GM19372 (cell line): ENCODE results near the gene NPBWR2.
"Not testable (repeated sequence)": the region's sequence is repeated elsewhere in the genome, so short reads cannot be mapped to it uniquely, and the experiment has no call there.

ENCODE experiments used
- ATAC-seq: cut with Tn5 transposase; IDR thresholded peaks from one replicate; pipeline ENCODE4 v1.9.1; 2021; ENCODE audit warnings: mild to moderate bottlenecking, low read depth, moderate library complexity; ENCODE audit not compliant: unreplicated experiment

Gene NPBWR2

GRCh38 chr20:64090165-64090564 lies 17.2 kb downstream of the NPBWR2 start:
- ATAC-seq = no peak

DNA sequence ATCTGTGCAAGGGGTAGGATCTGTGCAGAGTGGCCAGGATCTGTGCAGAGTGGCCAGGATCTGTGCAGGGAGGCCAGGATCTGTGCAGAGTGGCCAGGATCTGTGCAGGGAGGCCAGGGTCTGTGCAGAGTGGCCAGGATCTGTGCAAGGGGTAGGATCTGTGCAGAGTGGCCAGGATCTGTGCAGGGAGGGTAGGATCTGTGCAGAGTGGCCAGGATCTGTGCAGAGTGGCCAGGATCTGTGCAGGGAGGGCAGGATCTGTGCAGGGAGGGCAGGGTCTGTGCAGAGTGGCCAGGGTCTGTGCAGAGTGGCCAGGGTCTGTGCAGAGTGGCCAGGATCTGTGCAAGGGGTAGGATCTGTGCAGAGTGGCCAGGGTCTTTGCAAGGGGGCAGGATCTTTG lies 18.8 kb downstream of the NPBWR2 start:
- not testable (repeated sequence) for ATAC-seq

- not testable (repeated sequence) for ATAC-seq
Measured at GRCh38 chr20:64087226-64087825, 20.0 kb downstream of the NPBWR2 start.

DNA sequence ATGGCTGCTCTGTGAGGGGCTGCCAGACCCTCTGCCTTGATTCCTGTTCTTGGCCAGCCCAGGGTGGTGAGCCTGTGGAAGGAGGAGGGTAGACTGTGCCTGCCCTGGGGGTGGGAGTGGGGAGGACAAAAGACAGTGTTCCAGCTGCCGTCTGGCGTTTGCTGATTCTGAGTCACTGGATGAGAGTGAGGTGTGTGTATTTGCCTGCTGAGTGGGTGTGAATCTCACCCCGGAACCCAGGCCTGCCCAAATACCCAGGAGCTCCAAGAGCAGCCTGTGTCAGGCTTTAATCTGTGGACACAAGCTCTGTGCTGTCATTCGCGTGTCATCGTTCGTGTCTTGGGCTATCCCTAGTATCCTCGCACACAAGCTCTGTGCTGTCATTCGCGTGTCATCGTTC lies 20.6 kb downstream of the NPBWR2 start:
- no peak for ATAC-seq

DNA sequence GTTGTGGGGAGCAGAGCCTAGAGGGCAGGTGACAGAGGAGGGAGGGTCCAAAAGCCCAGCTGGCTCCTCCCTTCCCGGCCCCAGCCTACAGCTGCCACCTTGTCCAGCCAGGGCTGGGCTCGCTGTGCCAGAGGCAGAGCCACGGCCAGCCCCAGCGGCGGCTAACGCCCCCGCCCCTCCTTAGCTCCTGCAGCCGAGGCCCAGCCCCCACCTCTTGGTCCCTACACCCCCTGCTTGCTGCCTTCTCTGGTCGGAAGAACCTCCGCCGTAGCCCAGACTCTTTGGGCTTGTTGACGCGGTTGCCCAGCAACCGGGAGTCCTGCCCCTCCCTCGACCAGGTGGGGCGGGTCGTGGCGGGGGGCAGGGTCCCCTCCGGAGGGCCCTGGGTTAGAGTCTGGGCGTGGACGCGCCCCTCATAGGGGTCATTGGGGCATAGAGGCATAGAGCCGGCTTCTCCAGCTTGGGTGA lies 22.6 kb downstream of the NPBWR2 start:
- no peak for ATAC-seq

DNA sequence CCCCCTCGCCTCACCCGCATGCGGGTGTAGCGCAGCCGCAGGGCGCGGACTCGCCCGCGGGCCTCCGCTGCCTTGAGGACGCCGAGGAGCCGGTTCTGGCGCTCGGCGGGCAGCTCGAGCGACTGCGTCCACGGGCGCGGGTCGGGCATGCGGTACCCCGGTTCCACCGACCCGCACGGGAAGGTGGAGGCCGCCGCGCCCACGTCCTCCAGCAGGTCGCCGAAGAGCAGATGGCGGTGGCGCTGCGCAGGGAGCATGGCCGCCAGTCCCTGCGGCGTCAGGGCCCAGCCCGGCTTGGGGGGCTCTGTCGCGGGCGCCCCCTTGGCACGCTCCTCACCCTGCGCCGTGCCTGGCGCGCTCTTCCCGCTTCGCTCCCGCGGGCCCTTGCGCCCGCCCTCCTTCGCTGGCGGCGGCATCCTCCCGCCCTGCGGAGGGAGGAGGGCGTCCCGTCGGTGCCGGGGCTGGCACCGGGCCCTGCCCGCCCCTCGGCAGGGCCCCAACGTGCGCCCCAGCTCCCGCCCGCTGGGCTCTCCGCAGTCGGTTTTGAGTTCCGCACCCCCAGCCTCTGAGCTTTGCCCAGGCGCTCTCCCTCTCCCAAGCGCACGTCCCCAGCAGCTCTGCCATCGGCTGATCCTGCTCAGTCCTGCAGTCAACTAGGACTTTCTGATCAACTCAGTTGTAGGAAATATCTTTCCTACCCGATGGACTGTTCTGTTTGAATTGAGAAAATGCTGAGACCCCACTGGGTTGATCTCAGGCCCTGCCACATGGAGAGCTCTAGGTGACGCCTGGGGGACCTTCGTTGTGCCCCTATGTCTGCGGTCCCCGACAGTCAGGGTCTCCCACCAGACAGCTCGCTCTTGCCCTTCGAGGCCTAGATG lies 23.3 kb downstream of the NPBWR2 start, which contains the start of gene LKAAEAR1:
LKAAEAR1 (minus strand) TSS at position 595 of the 881 bp plus-strand sequence; CDS start at position 416, 179 bp downstream.
- ATAC-seq = no peak

DNA sequence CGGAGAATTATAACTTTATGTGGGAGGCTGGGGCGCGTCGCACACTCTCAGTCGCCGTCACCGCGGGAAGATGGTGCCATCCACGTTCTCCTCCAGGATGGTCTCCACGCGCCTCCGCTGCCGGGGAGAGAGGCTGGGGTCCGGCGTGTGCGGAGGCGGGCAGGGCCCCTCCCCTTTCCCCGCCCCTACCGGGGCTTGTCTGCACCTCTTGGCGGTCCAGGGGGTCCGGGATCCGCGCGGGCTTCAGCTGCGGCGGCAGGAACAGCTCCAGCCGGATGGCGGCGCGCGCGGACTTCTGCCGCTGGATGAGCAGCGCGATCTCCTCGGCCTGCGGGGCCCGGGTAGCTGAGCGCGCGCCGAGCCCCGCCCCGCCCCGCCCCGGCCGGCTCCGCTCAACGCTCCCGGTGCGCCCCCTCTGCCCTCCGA lies 24.0 kb downstream of the NPBWR2 start:
- no peak for ATAC-seq

GRCh38 chr20:64082820-64083377 lies 24.5 kb downstream of the NPBWR2 start:
- no peak for ATAC-seq

- no peak for ATAC-seq
Measured at GRCh38 chr20:64082126-64082731, 25.1 kb downstream of the NPBWR2 start.

DNA sequence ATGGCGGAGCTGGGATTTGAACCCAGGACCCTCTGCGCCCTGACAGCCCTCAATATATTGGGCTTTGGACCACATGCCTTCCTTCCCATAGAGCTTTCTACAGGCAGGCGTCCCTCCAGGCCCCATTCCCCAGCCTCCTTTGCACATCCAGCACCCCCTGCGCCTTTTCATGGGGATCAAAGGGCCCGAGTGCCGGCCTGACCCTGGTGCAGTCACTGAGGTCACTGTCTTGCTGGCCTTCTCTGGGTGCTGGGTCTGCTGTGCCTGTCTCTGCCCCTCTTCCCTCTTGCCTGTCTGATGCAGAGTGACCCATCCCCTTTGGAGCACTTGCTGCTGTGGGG lies 25.8 kb downstream of the NPBWR2 start:
- ATAC-seq = no peak

GRCh38 chr20:64080813-64081623 lies 26.3 kb downstream of the NPBWR2 start:
- ATAC-seq = no peak

DNA sequence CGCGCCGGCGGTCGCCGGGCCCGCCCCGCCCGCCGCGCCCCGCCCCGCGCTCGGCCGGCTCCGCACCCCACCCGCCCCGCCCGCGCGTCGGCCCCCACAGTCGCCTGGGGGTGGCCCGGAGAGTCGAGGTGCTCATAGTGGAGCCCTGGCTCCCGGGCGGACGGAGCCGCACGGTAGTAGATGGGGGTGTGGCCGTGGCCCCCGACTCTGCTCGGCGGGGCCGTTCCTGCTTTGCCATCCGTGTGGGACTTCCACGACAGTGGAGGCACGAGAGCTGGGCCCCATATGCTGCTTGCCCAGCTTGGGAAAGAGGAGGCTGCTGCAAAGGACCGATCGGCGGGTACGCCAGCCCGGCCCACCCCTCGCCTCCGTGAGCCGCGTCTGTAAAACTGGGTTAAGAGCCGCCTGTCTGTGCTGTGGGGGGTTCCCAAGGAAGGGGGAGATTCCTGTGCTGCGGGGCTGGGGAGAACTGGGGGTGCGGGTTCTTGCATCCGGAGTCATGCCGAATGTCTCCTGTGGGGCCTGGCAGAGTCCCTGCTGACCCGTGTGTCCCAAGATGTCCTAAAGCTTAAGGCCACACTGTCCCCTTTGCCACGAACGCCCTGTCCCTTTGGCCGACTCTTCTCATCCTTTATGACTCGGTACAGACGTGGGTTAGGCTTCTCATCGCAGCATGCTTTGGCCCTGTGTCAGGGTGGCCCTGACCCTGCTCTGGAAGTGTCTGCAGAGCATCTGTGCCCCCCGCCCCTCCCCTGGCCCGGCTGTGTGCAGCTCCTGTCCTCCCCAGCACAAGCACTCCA lies 27.2 kb downstream of the NPBWR2 start, which contains the start of gene OPRL1:
OPRL1 (plus strand) TSS at position 70 of the 800 bp plus-strand sequence. CDS start 12,639 bp downstream, outside the sequence.
- no peak for ATAC-seq

DNA sequence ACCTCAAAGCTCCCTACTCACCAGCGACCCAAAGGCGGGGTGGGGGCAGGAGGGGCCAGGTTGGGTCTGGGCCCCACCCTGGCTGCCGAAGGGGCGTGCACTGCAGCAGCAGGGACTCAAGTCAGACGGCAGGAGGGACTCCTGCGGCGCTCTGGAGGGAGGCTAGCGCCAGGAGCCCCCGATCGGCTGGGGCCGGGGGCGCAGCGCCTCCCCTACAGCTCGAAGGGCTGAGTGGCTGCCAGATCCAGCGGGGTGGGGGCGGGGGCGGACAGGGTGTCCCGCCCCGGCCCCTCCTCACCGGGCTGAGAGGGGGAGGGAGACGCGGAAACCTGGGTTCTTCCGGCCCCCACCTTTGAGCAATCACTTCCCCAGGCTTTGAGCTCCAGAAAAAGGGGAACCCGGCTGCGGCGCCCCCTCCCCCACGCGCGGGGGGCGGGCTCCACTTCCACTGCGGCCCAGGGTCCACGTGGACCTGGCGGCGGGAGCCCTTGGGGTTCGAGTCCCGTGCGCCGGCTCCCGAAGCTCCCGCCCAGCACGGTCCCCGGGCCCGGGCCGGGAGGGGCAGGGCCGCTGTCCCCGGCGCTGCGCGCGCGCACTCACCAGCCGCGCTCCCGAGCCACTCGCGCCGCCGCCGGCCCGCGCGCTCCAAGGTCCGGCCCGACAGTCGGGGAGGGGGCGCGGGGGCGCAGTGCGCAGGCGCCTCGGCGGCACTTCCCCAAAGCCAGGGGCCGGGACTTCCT lies 27.9 kb downstream of the NPBWR2 start, which contains the start of gene RGS19:
RGS19 (minus strand) TSS at position 246 of the 740 bp plus-strand sequence. CDS start 2,632 bp downstream, outside the sequence.
- ATAC-seq = no peak

GRCh38 chr20:64078934-64079272 lies 28.5 kb downstream of the NPBWR2 start:
- no peak for ATAC-seq

DNA sequence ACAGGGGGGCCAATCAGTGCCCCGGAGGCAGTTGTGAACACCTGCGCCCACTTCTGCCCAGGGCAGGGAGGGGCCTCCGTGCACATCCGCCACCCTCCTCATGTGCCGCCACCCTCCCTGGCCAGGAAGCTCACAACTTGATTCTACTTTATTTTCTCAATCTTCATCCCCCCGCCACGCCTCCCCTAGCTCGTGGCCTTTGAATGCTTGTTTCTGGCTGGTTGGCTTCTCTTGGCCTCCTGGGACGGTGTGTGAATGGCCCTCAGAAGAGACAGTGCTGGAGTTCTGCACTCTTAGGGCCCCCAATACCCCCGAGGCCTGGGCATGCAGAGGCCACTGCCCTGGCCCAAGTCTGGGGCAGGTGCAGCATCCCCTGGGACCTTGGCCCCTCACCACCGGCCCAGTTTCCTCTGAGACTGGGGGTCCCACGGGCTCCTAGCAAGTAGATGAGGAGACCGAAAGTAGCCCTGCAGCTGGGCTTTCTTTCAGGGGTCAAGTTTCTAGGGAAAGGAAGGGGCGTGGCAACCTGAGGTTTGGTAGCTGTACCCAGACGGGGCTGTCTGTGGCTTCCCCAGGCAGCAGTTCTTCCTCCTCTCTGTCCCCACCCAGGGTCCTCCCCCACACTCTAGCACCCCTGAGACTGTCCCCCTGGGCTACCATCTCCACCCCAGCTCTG lies 29.4 kb downstream of the NPBWR2 start:
- no peak for ATAC-seq

DNA sequence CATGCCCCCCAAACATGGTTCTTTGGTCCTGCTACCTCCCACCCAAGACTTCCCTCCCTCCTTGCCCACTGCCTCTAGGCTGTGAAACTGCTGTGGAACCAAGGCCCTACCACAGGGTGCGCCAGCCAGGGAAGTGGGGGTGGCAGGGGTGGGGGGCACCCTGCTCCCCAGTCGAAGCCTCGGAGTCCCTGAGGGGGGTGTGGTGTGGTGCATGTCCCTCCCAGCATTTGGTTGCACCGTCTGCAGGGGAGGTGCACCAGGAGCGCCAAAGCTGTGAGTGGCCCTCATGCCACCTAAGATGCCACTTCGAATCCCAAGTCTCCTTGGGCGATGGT lies 29.9 kb downstream of the NPBWR2 start:
- no peak for ATAC-seq

DNA sequence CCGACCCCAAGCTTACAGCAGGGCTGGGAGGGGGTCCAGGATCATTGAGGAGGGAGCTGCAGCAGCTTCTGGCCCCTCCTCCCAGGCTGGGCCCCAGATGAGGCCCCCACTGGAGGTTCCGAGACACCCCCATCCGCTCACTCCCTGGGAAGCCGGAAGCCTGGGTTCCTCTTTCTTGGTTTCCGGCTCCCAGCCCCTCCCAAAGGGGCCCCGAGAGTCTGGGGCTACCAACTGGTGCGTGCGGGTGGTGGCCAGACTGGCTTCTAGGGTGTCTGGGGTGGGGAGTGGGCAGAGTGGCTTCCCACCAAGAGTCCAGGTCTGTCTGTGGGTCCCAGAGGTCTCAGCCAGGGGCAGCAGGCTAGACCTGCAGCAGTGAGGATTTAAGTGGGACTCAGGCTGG lies 30.3 kb downstream of the NPBWR2 start:
- ATAC-seq = no peak
